A204.1 (cell line): Measurements from ENCODE around the gene SMC4.
"Not testable (repeated sequence)": the region's sequence is repeated elsewhere in the genome, so short reads cannot be mapped to it uniquely, and the experiment has no call there.

ENCODE experiments used
- FAIRE-seq: peaks from 2 replicates; lab custom pipeline; 2012; peaks lifted over from hg19 to GRCh38; lab: Jason Lieb, UNC

SMC4 gene

GRCh38 chr3:160446522-160447056 is 47.1 kb downstream of the SMC4 start:
- no peak for FAIRE-seq

- no peak for FAIRE-seq
These were observed 48.1 kb downstream of the SMC4 start for GRCh38 chr3:160447544-160447943.

DNA sequence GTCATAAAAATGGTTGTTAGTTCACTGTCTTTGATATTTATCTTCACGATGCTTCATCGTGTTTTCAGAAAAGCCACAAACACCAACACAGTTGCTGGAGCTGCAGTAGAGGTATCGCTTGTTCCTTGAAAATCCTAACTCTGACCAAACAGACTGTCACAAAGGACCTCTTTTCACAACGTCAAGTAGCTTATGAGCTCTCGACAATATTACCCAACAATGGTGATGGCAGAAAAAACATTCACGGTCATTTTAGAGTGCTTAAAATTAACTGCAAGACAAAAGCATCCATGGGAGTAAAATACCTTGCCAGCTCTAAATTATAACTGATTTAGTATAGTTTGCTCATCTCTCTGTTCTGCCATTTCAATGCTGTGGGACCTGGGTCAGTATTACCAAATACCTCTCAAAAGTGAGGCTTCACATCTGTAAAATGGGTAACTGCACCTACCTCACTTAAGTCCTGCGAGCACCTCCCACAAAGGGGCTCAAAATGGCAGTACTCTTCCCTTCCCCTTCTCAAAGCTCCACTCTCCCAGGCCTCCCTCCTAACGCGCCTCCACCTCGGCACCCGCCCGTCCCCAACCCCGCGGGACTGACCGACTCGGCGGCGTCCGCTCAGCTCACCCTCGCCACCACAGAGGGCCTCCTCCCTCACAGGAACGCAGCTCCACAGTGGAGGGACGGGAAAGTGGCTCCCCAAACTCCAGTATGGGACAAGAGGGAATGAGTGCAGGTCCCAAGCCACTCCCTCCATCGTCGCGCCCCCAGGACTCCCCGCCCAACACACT is 49.6 kb downstream of the SMC4 start:
- FAIRE-seq, result no peak

DNA sequence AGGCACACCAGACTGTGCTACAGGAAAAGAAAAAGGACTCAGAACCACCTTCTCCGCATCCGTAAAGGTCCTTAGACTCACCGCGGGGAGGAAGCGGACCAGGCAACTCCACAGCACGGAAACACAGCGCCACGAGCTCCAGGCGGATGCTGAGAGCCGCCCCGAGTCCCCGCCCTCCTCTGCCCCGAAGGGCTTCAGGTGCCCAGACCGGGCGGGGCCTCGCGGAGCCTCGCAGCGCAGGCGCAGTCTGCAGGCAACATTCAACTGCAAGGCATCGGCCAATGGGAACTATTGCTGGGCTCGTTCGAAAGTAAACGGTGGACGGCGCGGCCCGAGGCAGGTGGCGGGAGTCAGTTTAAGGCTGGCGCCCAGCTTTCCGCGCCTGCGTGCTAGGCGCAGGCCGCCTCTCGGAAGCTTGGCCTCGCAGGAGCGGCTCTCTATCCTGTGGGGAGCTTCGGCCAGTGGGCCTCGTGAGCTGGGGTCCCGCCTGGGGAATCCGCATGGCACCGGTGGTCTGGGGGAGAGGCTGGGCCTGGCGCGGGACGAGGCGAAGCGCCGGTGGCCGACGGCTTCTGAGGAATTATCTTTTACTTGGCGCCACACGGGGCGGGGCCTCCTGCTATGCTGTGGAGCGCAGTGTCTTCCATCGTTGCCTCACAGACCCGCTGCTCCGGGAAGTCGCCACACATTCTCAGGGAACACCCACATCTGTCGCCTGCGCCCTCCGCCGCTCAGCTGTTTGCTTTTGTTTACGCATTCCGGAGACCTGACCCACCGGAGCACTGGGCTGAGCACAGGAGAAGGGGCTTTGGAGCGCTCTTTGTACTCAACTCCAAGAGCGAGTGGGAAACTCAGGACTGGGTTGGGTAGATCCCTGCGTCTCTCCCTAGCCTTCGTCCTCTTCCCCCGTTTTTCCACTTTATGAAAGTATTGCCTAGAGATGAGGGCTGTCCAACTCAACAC is 50.5 kb downstream of the SMC4 start, which contains the start of gene TRIM59:
Gene TRIM59 (minus strand): TSS at position 151 of the 963 bp plus-strand sequence. CDS start 10,603 bp downstream, outside the sequence.
- FAIRE-seq, result peak; percentile 58

DNA sequence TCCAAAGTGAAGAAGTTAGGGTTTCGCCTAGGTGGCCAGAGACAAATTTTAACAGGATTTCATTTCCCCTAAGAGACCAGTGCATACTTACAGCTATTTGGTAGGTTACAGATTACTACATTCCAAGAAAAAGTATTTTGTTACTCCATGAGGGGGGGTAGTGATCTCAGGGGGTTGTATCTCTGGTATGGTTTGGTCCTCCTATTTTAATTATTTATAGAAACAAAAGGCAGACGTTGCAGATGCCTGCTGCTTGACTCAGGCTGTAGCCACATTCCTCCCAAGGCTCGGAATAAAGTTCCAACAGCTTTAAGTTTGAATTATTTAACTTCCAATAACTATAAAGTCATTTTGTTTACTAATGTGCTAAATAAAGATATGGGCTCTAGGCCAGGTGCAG is 51.4 kb downstream of the SMC4 start:
- FAIRE-seq, result no peak

DNA sequence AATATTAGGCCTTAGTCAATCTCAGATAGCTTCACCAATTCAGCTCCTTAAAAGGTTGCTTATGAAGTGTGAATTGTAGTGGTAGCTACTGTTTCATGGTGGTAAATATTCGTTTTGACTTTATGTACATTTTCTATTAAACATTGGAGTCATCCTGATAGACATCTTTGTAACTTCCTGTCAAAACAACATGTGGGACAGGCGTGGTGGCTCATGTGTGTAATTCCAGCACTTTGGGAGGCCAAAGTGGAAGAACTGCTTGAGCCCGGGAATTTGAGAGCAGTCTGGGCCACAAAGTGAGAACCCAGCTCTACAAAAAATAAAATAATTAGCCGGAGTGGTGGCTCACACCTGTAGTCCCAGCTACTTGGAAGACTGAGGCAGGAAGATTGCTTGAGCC is 52.2 kb downstream of the SMC4 start:
- no peak for FAIRE-seq

- FAIRE-seq, result not testable (repeated sequence)
These were observed 52.8 kb downstream of the SMC4 start for GRCh38 chr3:160452251-160452650.

- no peak for FAIRE-seq
These were observed 55.5 kb downstream of the SMC4 start for GRCh38 chr3:160454995-160455394.

GRCh38 chr3:160455846-160456245 is 56.4 kb downstream of the SMC4 start:
- FAIRE-seq, result no peak

GRCh38 chr3:160458151-160458550 is 58.7 kb downstream of the SMC4 start:
- no peak for FAIRE-seq

DNA sequence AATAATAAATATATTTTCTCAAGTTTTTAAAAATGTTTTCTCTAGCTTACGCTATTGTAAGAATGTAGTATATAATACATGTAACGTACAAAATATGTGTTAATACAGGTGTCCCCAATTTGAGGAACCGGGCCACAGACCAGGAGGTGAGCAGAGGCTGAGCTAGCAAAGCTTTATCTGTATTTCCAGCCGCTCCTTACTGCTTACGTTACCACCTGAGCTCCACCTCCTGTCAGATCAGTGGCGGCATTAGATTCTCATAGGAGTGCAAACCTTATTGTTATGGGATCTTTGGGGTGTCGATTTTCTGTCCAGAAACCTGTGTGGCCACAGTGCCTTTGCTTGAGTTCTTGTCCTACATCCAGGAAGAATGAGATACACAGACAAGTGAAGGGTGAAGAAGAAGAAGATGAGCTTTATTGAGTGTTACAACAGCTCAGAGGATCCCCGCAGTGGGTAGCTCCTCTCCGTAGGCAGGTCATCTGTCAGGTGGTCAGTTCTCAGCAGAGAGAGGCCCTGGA is 60.1 kb downstream of the SMC4 start:
- no peak for FAIRE-seq

DNA sequence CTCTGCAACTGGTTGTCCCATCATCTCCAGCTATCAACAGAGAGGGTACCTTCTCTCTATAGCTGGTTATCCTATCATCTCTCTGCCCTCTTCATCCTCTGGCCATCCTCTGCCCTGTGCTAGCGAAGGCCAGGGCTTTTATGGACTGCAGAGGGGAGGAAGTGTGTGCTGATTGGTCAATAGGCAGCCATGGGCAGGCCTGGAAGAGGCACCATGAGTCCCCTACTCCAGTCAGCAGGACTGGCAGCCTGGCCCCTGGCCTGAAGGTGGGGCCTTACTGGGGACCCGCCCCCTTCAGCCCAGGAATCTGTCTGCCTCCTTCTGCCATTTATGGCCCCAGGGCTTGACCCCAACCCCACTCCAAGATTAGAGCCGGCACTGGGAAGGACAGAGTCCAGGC is 60.6 kb downstream of the SMC4 start:
- no peak for FAIRE-seq

- FAIRE-seq, result no peak
These were observed 64.9 kb downstream of the SMC4 start for GRCh38 chr3:160464321-160464720.

DNA sequence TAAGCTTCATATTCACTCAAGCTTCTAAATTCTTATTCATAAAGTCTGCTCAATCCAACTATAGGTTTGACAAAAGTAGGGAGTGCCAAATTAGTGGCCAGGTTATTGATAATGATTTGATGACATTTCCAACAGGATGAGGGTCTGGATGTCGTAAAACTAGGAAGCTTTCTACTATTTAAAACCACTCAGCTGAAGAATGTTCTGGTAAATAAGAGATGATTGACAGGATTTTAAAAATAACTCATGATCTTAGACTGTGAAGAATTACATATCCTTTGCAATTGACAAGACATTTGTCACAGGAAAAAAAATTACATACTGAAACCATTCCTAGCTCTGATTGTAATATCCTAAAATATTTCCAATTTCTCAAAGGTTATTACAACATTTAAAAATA is 65.5 kb downstream of the SMC4 start:
- no peak for FAIRE-seq

GRCh38 chr3:160470181-160470580 is 70.7 kb downstream of the SMC4 start:
- FAIRE-seq, result no peak

DNA sequence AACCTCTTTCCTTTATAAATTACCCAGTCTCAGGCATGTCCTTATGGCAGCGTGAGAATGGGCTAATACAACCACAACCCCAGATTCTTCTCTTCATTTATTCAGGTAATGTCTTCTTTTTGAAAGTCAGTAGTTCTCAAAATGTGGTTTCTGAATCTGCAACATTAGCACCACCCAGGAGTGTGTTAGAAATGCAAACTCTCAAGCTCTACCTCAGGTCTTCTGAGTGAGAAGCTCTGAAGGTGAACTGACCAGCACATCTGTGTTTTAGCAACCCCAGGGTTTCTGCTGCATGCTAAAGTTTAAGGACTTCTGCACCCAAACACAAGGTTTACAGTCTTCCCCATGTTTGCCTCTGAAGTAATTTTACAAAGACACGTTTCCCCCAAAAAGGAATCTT is 72.4 kb downstream of the SMC4 start:
- FAIRE-seq, result no peak

DNA sequence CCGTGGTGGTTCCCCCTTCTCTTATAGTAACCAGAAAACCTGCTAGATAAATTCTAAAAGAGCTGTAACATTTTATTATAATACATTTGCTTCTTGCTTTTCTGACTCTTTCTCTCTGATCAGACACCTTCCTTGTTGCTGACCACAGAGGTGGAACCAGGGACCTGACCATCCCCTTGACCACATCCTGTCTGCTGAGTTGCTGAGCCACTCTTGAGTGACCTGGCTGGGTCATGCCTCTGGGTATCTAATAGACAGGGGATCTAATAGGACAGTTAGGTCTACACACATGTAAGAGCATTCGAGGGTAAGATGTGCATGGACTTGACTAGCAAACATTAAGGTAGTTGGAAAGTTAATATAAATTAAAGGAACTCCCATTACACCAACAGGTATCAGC is 72.9 kb downstream of the SMC4 start:
- no peak for FAIRE-seq

- no peak for FAIRE-seq
These were observed 73.8 kb downstream of the SMC4 start for GRCh38 chr3:160473221-160473620.

- no peak for FAIRE-seq
These were observed 74.5 kb downstream of the SMC4 start for GRCh38 chr3:160473978-160474377.

DNA sequence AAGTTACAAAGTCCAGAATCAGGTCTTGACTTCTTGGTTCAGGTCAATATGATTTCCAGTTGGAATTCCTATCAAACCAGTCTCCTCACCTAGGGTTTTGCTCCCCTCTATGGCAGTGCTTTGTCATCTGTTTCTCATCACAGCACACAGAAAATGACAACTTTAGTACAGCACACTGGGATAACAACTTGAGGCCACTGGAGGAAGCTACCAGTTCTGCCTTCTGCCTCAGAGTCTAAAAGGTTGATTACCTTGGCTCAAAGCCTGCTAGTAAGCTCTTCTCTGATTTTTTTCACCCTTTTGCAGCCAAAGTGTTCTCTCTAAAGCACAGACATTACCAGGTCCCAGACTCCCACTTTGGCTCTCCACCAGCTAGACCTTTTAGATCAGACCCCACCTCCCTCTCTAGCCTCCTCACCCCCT is 75.0 kb downstream of the SMC4 start:
- no peak for FAIRE-seq

DNA sequence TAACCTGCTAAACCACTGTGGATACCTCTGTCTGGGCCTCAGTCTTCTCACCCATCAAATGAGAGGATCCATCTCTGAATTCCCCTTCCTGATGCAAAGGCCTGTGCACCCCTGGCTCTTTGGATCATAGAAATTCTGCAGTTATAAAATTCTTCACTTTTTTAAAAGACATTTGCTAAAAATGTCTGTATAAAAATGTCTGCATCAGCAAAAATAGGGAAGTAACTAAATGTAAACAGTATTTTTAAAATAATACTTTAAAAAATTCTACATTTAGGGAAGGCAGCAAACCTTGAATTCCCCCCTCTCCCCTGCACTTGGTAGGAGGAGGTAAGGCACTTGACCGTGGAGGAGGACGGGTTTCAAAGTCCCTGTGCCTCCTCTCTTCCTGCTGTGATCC is 75.7 kb downstream of the SMC4 start:
- no peak for FAIRE-seq

- no peak for FAIRE-seq
These were observed 76.4 kb downstream of the SMC4 start for GRCh38 chr3:160475884-160476283.

GRCh38 chr3:160477750-160478149 is 78.3 kb downstream of the SMC4 start:
- no peak for FAIRE-seq
